CD4-positive, alpha-beta T cell (primary cell): ENCODE data around the gene TGM5. TPM values are rescaled to one million over a fixed set of nuclear protein-coding genes. Genes with fewer than 3 reads are reported as not detected.
"Not testable (repeated sequence)": the region's sequence is repeated elsewhere in the genome, so short reads cannot be mapped to it uniquely, and the experiment has no call there.

Experiments used
- ATAC-seq: fragments of 200-7000 bp; cut with Tn5 transposase; one replicate; pipeline ENCODE4 v1.10.0; 2022; ENCODE audit warnings: mild to moderate bottlenecking; ENCODE audit not compliant: poor library complexity
- CTCF ChIA-PET: fragments of 350-600 bp; sonication (Branson Sonifier 250); formaldehyde crosslinking; loops from one replicate; lab custom pipeline; 2021; ENCODE audit warnings: antibody characterized with exemption, inconsistent platforms; lab: Charles Lee
- POLR2A ChIA-PET: fragments of 350-600 bp; sonication (Branson Sonifier 250); formaldehyde crosslinking; loops from one replicate; lab custom pipeline; 2021; ENCODE audit warnings: antibody characterized with exemption, inconsistent platforms; lab: Charles Lee
- DNase-seq, 14 experiments: peaks; one replicate each; pipeline ENCODE4 v3.0.0-alpha.2; 2013 to 2020; ENCODE audit warnings: mixed read lengths in 2 of 14
- H3K27ac ChIP-seq, 2 donors: one replicate each; pipeline versions ENCODE4 v1.5.1 to v1.7.0; 2013; ENCODE audit warnings: low read length in 2 of 2, low read depth in 1 of 2, mild to moderate bottlenecking in 1 of 2
- H3K27me3 ChIP-seq, 2 experiments: 1 replicate in 1 of 2; 2 replicates in 1 of 2; pipeline versions ENCODE4 v1.6.1 to v1.7.0; 2013; ENCODE audit warnings: low read length in 2 of 2, control low read depth in 1 of 2, mild to moderate bottlenecking in 1 of 2, moderate library complexity in 1 of 2; ENCODE audit not compliant: insufficient read depth in 2 of 2, control insufficient read depth in 1 of 2
- H3K36me3 ChIP-seq: one replicate; pipeline ENCODE4 v1.6.1; 2013; ENCODE audit warnings: low read length, control low read depth; ENCODE audit not compliant: insufficient read depth
- H3K4me1 ChIP-seq: one replicate; pipeline ENCODE4 v1.6.1; 2013; ENCODE audit warnings: low read length, control low read depth; ENCODE audit not compliant: insufficient read depth
- H3K4me3 ChIP-seq: one replicate; pipeline ENCODE4 v1.5.1; 2013; ENCODE audit warnings: mild to moderate bottlenecking, low read length, moderate library complexity
- H3K9me3 ChIP-seq, 2 experiments: 1 replicate in 1 of 2; 2 replicates in 1 of 2; pipeline versions ENCODE4 v1.6.1 to v1.7.0; 2013; ENCODE audit warnings: low read length in 2 of 2, mild to moderate bottlenecking in 2 of 2, control low read depth in 1 of 2, moderate library complexity in 1 of 2; ENCODE audit not compliant: control insufficient read depth in 1 of 2, insufficient read depth in 1 of 2
- H3K27ac Mint-ChIP-seq: one replicate; pipeline ENCODE4 v1.8.0; 2020; ENCODE audit warnings: mixed read lengths
- H3K27me3 Mint-ChIP-seq: one replicate; pipeline ENCODE4 v1.8.0; 2021; ENCODE audit warnings: mixed read lengths
- H3K36me3 Mint-ChIP-seq: one replicate; pipeline ENCODE4 v1.8.0; 2021; ENCODE audit warnings: low read depth, mixed read lengths
- H3K4me1 Mint-ChIP-seq: one replicate; pipeline ENCODE4 v1.8.0; 2021; ENCODE audit warnings: low read depth, mixed read lengths
- H3K4me3 Mint-ChIP-seq: one replicate; pipeline ENCODE4 v1.8.0; 2020; ENCODE audit warnings: mild to moderate bottlenecking, mixed read lengths
- H3K9me3 Mint-ChIP-seq: one replicate; pipeline ENCODE4 v1.8.0; 2020; ENCODE audit warnings: mixed read lengths
- CTCF ChIP-seq: fragments of 200-600 bp; IDR thresholded peaks from one replicate; pipeline ENCODE4 v1.8.0; 2022; ENCODE audit warnings: antibody characterized with exemption, mild to moderate bottlenecking
- intact Hi-C, 2 experiments: fragments of 100-400 bp; cut with DNase I in 1 of 2; cut with micrococcal nuclease in 1 of 2; formaldehyde crosslinking; loops; one replicate each; pipeline versions ENCODE4 v1.15.1 to v1.9.0; 2023 to 2025; cut with DNase I, micrococcal nuclease
- total RNA-seq, 174 experiments: library from RNA in 2 of 174; stranded (reverse) in 2 of 174; gene quantifications; one replicate each; pipeline ENCODE4 v1.2.3 and lab custom pipeline; 2021 to 2026

TGM5 gene
- total RNA-seq, 2 experiments from 2014 or later: not detected

GRCh38 chr15:43230640-43231115, 36.0 kb downstream of the TGM5 start:
- Mint-ChIP-seq H3K27me3 (peaks cover 2% of the 10 kb centered on the region), H3K4me1 (peaks cover 1% of the 10 kb centered on the region), H3K36me3 (no peaks in the 10 kb centered on the region), H3K9me3 (no peaks in the 10 kb centered on the region), H3K4me3 (no peak overlapping the region), H3K27ac (no peak overlapping the region)
- no peak for ATAC-seq
- Histone ChIP-seq H3K27me3 (peaks cover 0 to 4% of the 10 kb centered on the region in 2 experiments), H3K4me1 (peaks cover 1% of the 10 kb centered on the region), H3K4me3 (no peak overlapping the region), H3K27ac (no peak overlapping the region), H3K9me3 (no peaks in the 10 kb centered on the region), H3K36me3 (no peaks in the 10 kb centered on the region)
- no peak for DNase-seq
- intact Hi-C loops: no loop called here
- ChIA-PET CTCF (interaction anchor here (1.3 kb wide), 1 partner anchor 15 kb away, joined by 3 read pairs; no protein-coding TSS in a partner anchor), POLR2A (no interaction called here)
- TF ChIP-seq CTCF: no peak

- DNase-seq (no peak), ATAC-seq (no peak)
- H3K4me1 ChIP-seq: peaks cover 3% of the 10 kb centered on the region
- H3K4me3 Mint-ChIP-seq: no peak overlapping the region
- CTCF ChIA-PET: interaction anchor here (1.3 kb wide), 1 partner anchor 15 kb away, joined by 3 read pairs; no protein-coding TSS in a partner anchor
- no peaks in the 10 kb centered on the region for H3K36me3 Mint-ChIP-seq
- peaks cover 6% of the 10 kb centered on the region for H3K4me1 Mint-ChIP-seq
- no peak overlapping the region for H3K27ac ChIP-seq
- H3K9me3 Mint-ChIP-seq: no peaks in the 10 kb centered on the region
- no peaks in the 10 kb centered on the region for H3K9me3 ChIP-seq
- TF ChIP-seq CTCF: no peak
- no peak overlapping the region for H3K4me3 ChIP-seq
- intact Hi-C loops: no loop called here
- peaks cover 0 to 4% of the 10 kb centered on the region in 2 experiments for H3K27me3 ChIP-seq
- no peak overlapping the region for H3K27ac Mint-ChIP-seq
- H3K36me3 ChIP-seq: no peaks in the 10 kb centered on the region
- POLR2A ChIA-PET: interaction anchor here (0.6 to 0.7 kb wide), 2 partner anchors 26 to 155 kb away, joined by 3 read pairs; no protein-coding TSS in a partner anchor
- peaks cover 6% of the 10 kb centered on the region for H3K27me3 Mint-ChIP-seq
Measured at GRCh38 chr15:43229977-43230376, 36.8 kb downstream of the TGM5 start.

- intact Hi-C loops: no loop called here
- Mint-ChIP-seq H3K4me3 (no peak overlapping the region), H3K4me1 (peaks cover 6% of the 10 kb centered on the region), H3K36me3 (no peaks in the 10 kb centered on the region), H3K27ac (no peak overlapping the region), H3K27me3 (peaks cover 11% of the 10 kb centered on the region), H3K9me3 (no peaks in the 10 kb centered on the region)
- Histone ChIP-seq H3K4me3 (no peak overlapping the region), H3K36me3 (no peaks in the 10 kb centered on the region), H3K27me3 (no peaks in the 10 kb centered on the region), H3K27ac (no peak overlapping the region), H3K9me3 (no peaks in the 10 kb centered on the region), H3K4me1 (peaks cover 3% of the 10 kb centered on the region)
- ChIA-PET CTCF (interaction anchor here (1.4 to 2.7 kb wide), 2 partner anchors 22 to 58 kb away, joined by 3 to 28 read pairs; no protein-coding TSS in a partner anchor), POLR2A (no interaction called here)
- DNase-seq: no peak
- no peak for ATAC-seq
- TF ChIP-seq CTCF: no peak
Measured at GRCh38 chr15:43226436-43227305, 40.1 kb downstream of the TGM5 start.

GRCh38 chr15:43225950-43226255, 40.8 kb downstream of the TGM5 start:
- H3K9me3 ChIP-seq, H3K4me1 Mint-ChIP-seq, H3K4me1 ChIP-seq, H3K9me3 Mint-ChIP-seq, H3K36me3 Mint-ChIP-seq, H3K27ac ChIP-seq, H3K27ac Mint-ChIP-seq, H3K27me3 ChIP-seq, H3K4me3 ChIP-seq, ATAC-seq, H3K36me3 ChIP-seq, H3K4me3 Mint-ChIP-seq, DNase-seq: not testable (repeated sequence)
- CTCF ChIA-PET: interaction anchor here (0.7 to 2.7 kb wide), 8 partner anchors 9 to 62 kb away, joined by 3 to 28 read pairs (median 4); partner anchors contain the start of gene CCNDBP1
- POLR2A ChIA-PET: interaction anchor here (0.6 to 1.3 kb wide), 2 partner anchors 60 to 202 kb away, joined by 3 read pairs; no protein-coding TSS in a partner anchor
- peaks cover 11% of the 10 kb centered on the region for H3K27me3 Mint-ChIP-seq
- intact Hi-C loops: loop anchor here (1.0 kb wide), 1 partner anchor 59 kb away; no protein-coding TSS in a partner anchor
